ENCODE measurements around the gene ZNF598. TPM values are rescaled to one million over a fixed set of nuclear protein-coding genes. Genes with fewer than 3 reads are reported as not detected.

The ZNF598 gene
- total and polyA plus RNA-seq, 10 of the 15 experiments (the other 5 are each of a cell fraction or from before 2014, with no cell fraction given): 0.08 to 74.0 (median 14.4) TPM

- TF ChIP-seq ZNF592 (IDR thresholded peaks at IDR 0.05) (no peak), PBX3 (IDR thresholded peaks at IDR 0.05; ENCODE audit: insufficient replicate concordance, low read depth, low read length) (peak; percentile 18), NKRF (conservative IDR thresholded peaks at IDR 0.05) (peak; percentile 89), GATAD2B (conservative IDR thresholded peaks at IDR 0.05; ENCODE audit: low read depth) (peak; percentile 74), CEBPZ (IDR thresholded peaks at IDR 0.05; ENCODE audit: low read depth, low read length) (no peak), PKNOX1 (IDR thresholded peaks at IDR 0.05) (peak; percentile 63), ASH2L (IDR thresholded peaks at IDR 0.05; ENCODE audit: borderline replicate concordance, low read depth) (0 out of 2 replicates have a peak, but pooled peaks have one; percentile 79), IKZF1 (conservative IDR thresholded peaks at IDR 0.05) (peak; percentile 82), ZSCAN29 (IDR thresholded peaks at IDR 0.05) (peak; percentile 51; the same call in 1 of the 2 replicates), HDAC6 (IDR thresholded peaks at IDR 0.05; ENCODE audit: unreplicated experiment) (peak; percentile 96), IRF5 (IDR thresholded peaks at IDR 0.05; ENCODE audit: borderline replicate concordance) (peak; percentile 66; the same call in 1 of the 2 replicates), MXI1 (IDR thresholded peaks at IDR 0.05; ENCODE audit: low read depth, low read length) (peak; percentile 94), RUNX3 (IDR thresholded peaks at IDR 0.05; ENCODE audit: low read length) (peak; percentile 30), NFXL1 (IDR thresholded peaks at IDR 0.05; ENCODE audit: borderline replicate concordance) (no peak)
Observed at GRCh38 chr16:1964506-1965395, 44.9 kb downstream of the ZNF598 start, which contains the start of gene RPS2 (continued).
